ENCODE measurements around the gene HNRNPC.
"Not testable (repeated sequence)": the region's sequence is repeated elsewhere in the genome, so short reads cannot be mapped to it uniquely, and the experiment has no call there.

Gene HNRNPC

DNA sequence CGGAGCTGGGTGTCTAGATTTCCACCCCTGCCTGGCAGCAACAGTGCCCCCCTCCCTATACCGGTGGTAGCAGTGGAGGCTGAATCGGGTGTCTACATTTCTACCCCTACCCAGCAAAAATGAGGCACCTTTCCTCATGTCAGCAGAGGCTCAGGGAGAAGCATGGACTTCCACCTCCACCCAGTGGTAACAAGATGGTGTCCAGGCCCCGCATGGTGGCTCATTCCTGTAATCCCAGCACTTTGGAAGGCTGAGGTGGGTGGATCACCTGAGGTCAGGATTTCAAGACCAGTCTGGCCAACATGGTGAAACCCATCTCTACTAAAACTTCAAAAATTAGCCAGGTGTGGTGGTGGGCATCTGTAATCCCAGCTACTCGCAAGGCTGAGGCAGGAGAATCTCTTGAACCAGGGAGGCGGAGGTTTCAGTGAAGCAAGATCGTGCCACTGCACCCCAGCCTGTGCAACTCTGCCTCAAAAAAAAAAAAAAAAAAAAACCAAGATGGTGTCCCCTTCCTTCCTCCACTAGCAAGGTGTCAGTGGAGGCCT, 77.9 kb downstream of the HNRNPC start:
- no peak for DNase-seq

- no peak for DNase-seq
Observed at GRCh38 chr14:21185491-21185890, 83.8 kb downstream of the HNRNPC start.

- DNase-seq: no peak
Observed at GRCh38 chr14:21184254-21184653, 85.0 kb downstream of the HNRNPC start.

GRCh38 chr14:21182166-21182565, 87.1 kb downstream of the HNRNPC start:
- no peak for DNase-seq

GRCh38 chr14:21171128-21171527, 98.1 kb downstream of the HNRNPC start:
- no peak for DNase-seq

GRCh38 chr14:21169573-21169972, 99.7 kb downstream of the HNRNPC start:
- DNase-seq: no peak

DNA sequence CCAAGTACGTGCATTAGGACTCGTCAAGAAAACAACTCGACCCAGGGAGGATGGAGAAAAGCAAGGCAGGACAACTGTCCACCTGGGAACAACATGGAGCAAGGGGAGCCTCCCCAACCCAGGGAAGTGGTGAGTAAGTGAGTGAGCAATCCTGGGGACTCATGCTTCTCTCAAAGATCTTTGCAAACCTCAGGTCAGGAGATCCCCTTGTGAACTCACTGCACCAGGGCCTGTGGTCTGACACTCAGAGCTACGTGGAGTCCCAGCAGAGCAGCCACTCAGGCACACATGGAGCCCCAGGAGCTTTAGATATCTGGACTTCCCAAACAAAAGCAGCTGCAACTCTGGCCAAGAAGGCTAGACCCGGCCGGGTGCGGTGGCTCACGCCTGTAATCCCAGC, 101.2 kb downstream of the HNRNPC start:
- no peak for DNase-seq

- not testable (repeated sequence) for DNase-seq
Observed at GRCh38 chr14:21165670-21166069, 103.6 kb downstream of the HNRNPC start.

- not testable (repeated sequence) for DNase-seq
Observed at GRCh38 chr14:21165002-21165605, 104.1 kb downstream of the HNRNPC start.

GRCh38 chr14:21163871-21164291, 105.4 kb downstream of the HNRNPC start:
- DNase-seq: no peak

DNA sequence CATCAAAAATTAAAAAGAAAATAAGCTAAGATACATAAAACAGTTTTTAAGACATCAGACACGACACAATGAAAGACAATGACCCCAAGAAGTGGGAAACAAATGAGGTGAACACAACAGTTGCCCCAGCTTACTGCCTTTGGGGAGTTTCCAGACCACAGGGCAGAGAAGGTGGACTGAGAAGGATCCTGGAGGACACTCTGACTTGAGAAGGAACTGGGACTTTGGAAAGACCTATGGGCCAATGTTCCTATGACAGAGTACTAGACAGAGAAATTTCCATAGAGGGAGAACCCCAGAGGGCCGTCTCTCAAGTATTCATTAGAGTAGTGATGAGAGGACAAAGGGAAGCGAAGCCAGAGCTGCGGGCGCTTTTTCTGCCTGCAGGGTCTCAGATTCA, 107.2 kb downstream of the HNRNPC start:
- DNase-seq: no peak

GRCh38 chr14:21160061-21160610, 109.1 kb downstream of the HNRNPC start:
- no peak for DNase-seq
